Left ventricle myocardium inferior (tissue), 1 donor: Measurements from ENCODE around the gene CLTCL1. TPM values are rescaled to one million over a fixed set of nuclear protein-coding genes. Genes with fewer than 3 reads are reported as not detected.

Source experiments
- DNase-seq: peaks from one replicate; pipeline ENCODE4 v3.0.0-alpha.2; 2020
- H3K27ac ChIP-seq: fragments of 200-600 bp; replicated peaks from 2 replicates; pipeline ENCODE4 v1.8.0; 2021
- H3K27me3 ChIP-seq: fragments of 200-600 bp; 2 replicates; pipeline ENCODE4 v1.8.0; 2021; ENCODE audit warnings: low read depth
- H3K36me3 ChIP-seq: fragments of 200-600 bp; 2 replicates; pipeline ENCODE4 v1.8.0; 2021
- H3K4me1 ChIP-seq: fragments of 200-600 bp; 2 replicates; pipeline ENCODE4 v1.8.0; 2021
- H3K4me3 ChIP-seq: fragments of 200-600 bp; 2 replicates; pipeline ENCODE4 v1.8.0; 2021; ENCODE audit warnings: mild to moderate bottlenecking, moderate library complexity
- H3K9me3 ChIP-seq: fragments of 200-600 bp; replicated peaks from 2 replicates; pipeline ENCODE4 v1.8.0; 2021
- CTCF ChIP-seq: fragments of 200-600 bp; IDR thresholded peaks from 2 replicates; pipeline ENCODE4 v1.8.0; 2021; ENCODE audit warnings: antibody characterized with exemption, mild to moderate bottlenecking, borderline replicate concordance
- intact Hi-C: fragments of 100-400 bp; cut with micrococcal nuclease; formaldehyde crosslinking; loops from one replicate; pipeline ENCODE4 v1.11.0; 2022
- total RNA-seq: library from RNA; stranded (reverse); fragmentation: NEBNext Ultra II Directional; extraction: Animal tissue kit (Norgen Biotek cat#: 25700); gene quantifications from one replicate; pipeline ENCODE4 v1.2.1, GENCODE V29; 2021
- donor health status: DM: no; HTN: yes; CAD: no; lungs with severe emphysema.

The CLTCL1 gene
- total RNA-seq, 1 donor from 2014 or later, result 9.4 TPM

- H3K36me3 ChIP-seq, result no peaks in the 10 kb centered on the region
- H3K27ac ChIP-seq, result no peak overlapping the region
- no peak for DNase-seq
- H3K4me3 ChIP-seq, result no peak overlapping the region
- intact Hi-C loops, result no loop called here
- no peaks in the 10 kb centered on the region for H3K9me3 ChIP-seq
- H3K4me1 ChIP-seq, result peaks cover 22% of the 10 kb centered on the region
- no peak for TF ChIP-seq CTCF
- no peaks in the 10 kb centered on the region for H3K27me3 ChIP-seq
Observed at GRCh38 chr22:19295733-19296132, 4.2 kb upstream of the CLTCL1 start.

DNA sequence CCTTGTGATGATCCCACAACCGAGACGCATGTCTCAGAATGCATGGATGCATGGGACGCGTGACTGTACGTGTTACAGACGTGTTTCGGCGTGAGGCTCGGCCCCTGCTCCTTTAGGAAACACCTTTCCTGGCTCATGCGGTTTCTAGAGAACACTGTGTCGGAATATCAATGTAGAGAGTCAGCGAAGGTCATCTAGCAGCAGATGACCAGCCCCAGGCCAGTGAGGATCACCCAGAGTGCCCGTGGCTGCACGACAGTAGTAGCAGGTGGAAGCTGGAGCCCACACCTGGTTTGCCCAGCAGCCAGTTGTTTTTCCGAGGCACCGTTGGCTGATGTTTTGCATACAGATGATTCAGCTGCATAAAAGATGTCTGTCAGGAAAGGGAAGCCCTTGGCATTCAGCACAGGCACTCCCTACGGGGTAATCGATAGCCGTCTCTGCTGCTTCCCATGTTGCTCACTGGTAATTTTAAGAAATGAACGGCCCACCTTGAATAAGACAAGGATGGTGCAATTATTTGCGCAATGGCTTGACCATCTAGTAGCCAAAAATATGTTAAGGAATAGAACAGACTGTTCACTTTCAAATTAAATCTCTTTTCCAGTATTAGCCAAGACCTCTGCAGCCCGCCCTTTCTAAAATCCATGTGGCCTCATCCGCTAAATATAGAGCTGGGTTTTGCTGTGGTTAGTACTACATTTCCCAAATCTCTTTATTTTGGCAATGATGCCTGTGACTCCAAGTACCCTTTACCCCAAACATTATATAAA, 1.1 kb upstream of the CLTCL1 start:
- Histone ChIP-seq H3K36me3 (no peaks in the 10 kb centered on the region), H3K4me3 (peak overlapping the region; percentile 96), H3K9me3 (no peaks in the 10 kb centered on the region), H3K27me3 (no peaks in the 10 kb centered on the region), H3K4me1 (peaks cover 39% of the 10 kb centered on the region), H3K27ac (peak overlapping the region; percentile 88)
- intact Hi-C loops, result no loop called here
- peak; percentile 15 for DNase-seq
- no peak for TF ChIP-seq CTCF

DNA sequence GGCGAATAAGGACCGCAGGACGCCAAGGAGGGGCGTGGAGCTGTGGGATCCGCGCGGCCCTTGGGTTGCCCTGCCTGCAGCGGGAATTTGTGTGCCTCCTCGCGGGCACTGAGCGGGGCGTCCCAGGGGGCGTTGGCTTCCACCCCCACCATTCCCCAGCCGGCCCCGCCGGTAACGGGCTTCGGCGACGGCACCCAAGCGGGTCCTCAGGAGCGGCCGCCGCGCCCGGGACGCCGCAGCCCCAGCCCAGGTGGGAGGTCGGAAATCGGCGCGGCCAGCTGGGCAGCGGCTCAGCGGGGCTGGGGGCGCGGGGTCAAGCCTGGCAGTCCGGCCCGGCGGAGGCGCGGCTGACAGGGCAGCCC, 320 bp downstream of the CLTCL1 start:
- peaks cover 54% of the 10 kb centered on the region for H3K4me1 ChIP-seq
- H3K27me3 ChIP-seq, result no peaks in the 10 kb centered on the region
- no peaks in the 10 kb centered on the region for H3K9me3 ChIP-seq
- intact Hi-C loops, result no loop called here
- peak; percentile 47 for DNase-seq
- peak overlapping the region; percentile 87 for H3K27ac ChIP-seq
- H3K4me3 ChIP-seq, result peak overlapping the region; percentile 96
- TF ChIP-seq CTCF, result no peak
- no peaks in the 10 kb centered on the region for H3K36me3 ChIP-seq

- DNase-seq, result no peak
- Histone ChIP-seq H3K4me3 (peak overlapping the region; percentile 96), H3K4me1 (peaks cover 60% of the 10 kb centered on the region), H3K36me3 (no peaks in the 10 kb centered on the region), H3K9me3 (no peaks in the 10 kb centered on the region), H3K27ac (peak overlapping the region; percentile 87), H3K27me3 (no peaks in the 10 kb centered on the region)
- no peak for TF ChIP-seq CTCF
- intact Hi-C loops, result no loop called here
Observed at GRCh38 chr22:19290400-19291217, 910 bp downstream of the CLTCL1 start.

DNA sequence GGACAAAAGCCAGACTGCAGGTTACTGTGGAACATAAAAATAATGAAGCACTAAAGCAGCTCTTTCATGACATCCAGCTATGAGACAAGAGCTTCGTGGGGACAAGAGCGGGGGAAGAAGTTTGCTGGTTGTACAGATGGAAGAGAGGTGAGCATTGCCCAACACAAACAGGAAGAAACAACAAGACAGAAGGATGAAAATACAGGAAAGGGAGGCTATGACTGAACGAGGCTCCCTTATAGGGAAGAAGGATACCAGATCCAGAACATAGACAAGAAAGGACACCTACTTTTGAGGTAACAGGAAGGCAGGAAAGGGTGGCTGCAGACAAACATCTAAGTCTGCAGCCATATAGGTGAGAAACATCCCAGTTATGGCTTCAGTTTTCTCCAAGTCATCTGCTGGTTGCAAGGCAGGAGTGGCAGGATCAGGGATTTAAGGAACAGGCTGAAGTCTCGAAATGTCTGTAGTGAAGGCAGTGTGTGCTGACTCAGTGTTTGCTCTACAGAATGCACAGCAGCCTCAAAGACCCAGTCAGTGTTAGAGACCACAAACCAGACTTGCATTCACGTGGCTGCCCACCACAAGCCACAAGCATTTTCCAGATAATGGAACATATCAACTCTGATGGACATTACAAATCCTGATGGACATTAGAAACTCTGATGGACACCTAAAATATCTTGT, 1.9 kb downstream of the CLTCL1 start:
- no peak for TF ChIP-seq CTCF
- Histone ChIP-seq H3K36me3 (no peaks in the 10 kb centered on the region), H3K4me1 (peaks cover 70% of the 10 kb centered on the region), H3K27me3 (no peaks in the 10 kb centered on the region), H3K4me3 (no peak overlapping the region), H3K9me3 (no peaks in the 10 kb centered on the region), H3K27ac (no peak overlapping the region)
- intact Hi-C loops, result no loop called here
- no peak for DNase-seq
